Upper lobe of left lung (tissue), 6 donors: Measurements from ENCODE around the gene TNNI2. TPM values are rescaled to one million over a fixed set of nuclear protein-coding genes. Genes with fewer than 3 reads are reported as not detected.
A peak's percentile ranks its signal among the peaks of the same experiment; 100 is the strongest.

Experiments
- ATAC-seq, 2 donors: fragments of 200-7000 bp; cut with Tn5 transposase; one replicate each; pipeline ENCODE4 v1.9.1; 2022; ENCODE audit warnings: mild to moderate bottlenecking in 2 of 2, moderate library complexity in 2 of 2; ENCODE audit not compliant: low FRiP score in 2 of 2
- DNase-seq, 2 donors: peaks; one replicate each; pipeline ENCODE4 v3.0.0-alpha.2; 2019 to 2020
- H3K27ac ChIP-seq, 4 donors: fragments of 200-600 bp; sonication (generic); one replicate each; pipeline ENCODE4 v1.5.1; 2016 to 2019
- H3K27me3 ChIP-seq, 4 donors: fragments of 200-600 bp; sonication (generic); one replicate each; pipeline ENCODE4 v1.5.1; 2017 to 2019
- H3K36me3 ChIP-seq, 4 donors: fragments of 200-600 bp; sonication (generic); one replicate each; pipeline ENCODE4 v1.5.1; 2016 to 2019
- H3K4me1 ChIP-seq, 4 donors: fragments of 200-600 bp; sonication (generic); one replicate each; pipeline ENCODE4 v1.5.1; 2018 to 2019
- H3K4me3 ChIP-seq, 4 donors: fragments of 200-600 bp; sonication (generic); one replicate each; pipeline ENCODE4 v1.5.1; 2017 to 2019; ENCODE audit warnings: mild to moderate bottlenecking in 2 of 4, moderate library complexity in 1 of 4
- H3K9me3 ChIP-seq, 4 donors: fragments of 200-600 bp; sonication (generic); one replicate each; pipeline ENCODE4 v1.5.1; 2018 to 2019
- CTCF ChIP-seq, 6 experiments: fragments of 450-650 bp in 4 of 6; fragments of 200-600 bp in 2 of 6; sonication (generic) in 2 of 6; IDR thresholded peaks; one replicate each; pipeline ENCODE4 v1.5.1; 2016 to 2019; ENCODE audit warnings: antibody characterized with exemption in 6 of 6
- EP300 ChIP-seq, 4 donors: sonication (generic); formaldehyde crosslinking; IDR thresholded peaks; one replicate each; pipeline ENCODE4 v1.5.1; 2017; ENCODE audit warnings: antibody characterized with exemption in 4 of 4, control low read depth in 2 of 4
- POLR2A ChIP-seq, 4 donors: fragments of 450-650 bp; IDR thresholded peaks; one replicate each; pipeline ENCODE4 v1.5.1; 2016 to 2017; ENCODE audit warnings: antibody characterized with exemption in 4 of 4, mild to moderate bottlenecking in 2 of 4
- POLR2AphosphoS5 ChIP-seq, 2 donors: sonication (generic); formaldehyde crosslinking; IDR thresholded peaks; one replicate each; pipeline ENCODE4 v1.5.1; 2017; ENCODE audit warnings: antibody characterized with exemption in 2 of 2
- WGBS, 2 donors: methylation state at CpG; one replicate each; pipeline ENCODE4 v1.1.5; 2017 to 2018; 5-methylcytosine and 5-hydroxymethylcytosine counted together
- total RNA-seq, 6 donors: library from RNA; depleted of rRNA in 4 of 6; stranded (reverse); fragments of >200 nt in 4 of 6; gene quantifications; one replicate each; pipeline versions ENCODE4 v1.1.0 to v1.2.1, GENCODE V29; 2016 to 2021
- donor health status: DM: no; HTN: no; CAD: no; lungs with moderate emphysema.
- donor health status: DM: no; HTN: yes; CAD: no; lungs with severe emphysema.

Gene TNNI2
- total RNA-seq, result 10 to 100 TPM in 5 of 6 donors, 1 to 10 TPM in 1; 7.3 to 28.3 (median 16.7) TPM

- Histone ChIP-seq H3K27me3 (no peaks in the 10 kb centered on the region), H3K4me1 (peaks cover 5 to 33% (median 23%) of the 10 kb centered on the region in 4 donors), H3K9me3 (no peaks in the 10 kb centered on the region), H3K36me3 (no peaks in the 10 kb centered on the region), H3K27ac (peak within 1 kb of the TSS in 3 of 4 donors; percentile 64 to 89 (median 84)), H3K4me3 (no peak within 1 kb of the TSS)
- no peak for TF ChIP-seq POLR2A (IDR thresholded peaks at IDR 0.05)
- TF ChIP-seq EP300 (IDR thresholded peaks at IDR 0.05), result no peak
- TF ChIP-seq CTCF (IDR thresholded peaks at IDR 0.05), result no peak
- TF ChIP-seq POLR2AphosphoS5 (IDR thresholded peaks at IDR 0.05), result no peak
- peak in 1 of 2 donors; percentile 81 for DNase-seq
- ATAC-seq, result no peak
- 89 to 91% methylated on average over 17 to 28 of the region's 32 CpGs for WGBS, 2 donors
Measured at GRCh38 chr11:1838426-1839144, at the start of gene TNNI2. TSS of gene TNNI2 (plus strand) at chr11:1838981. CDS start at chr11:1839697, 716 bp downstream.

GRCh38 chr11:1791912-1792311, 46.9 kb upstream of the TNNI2 start:
- ATAC-seq (no peak), DNase-seq (no peak)
- 85 to 92% methylated on average over 6 of the region's 6 CpGs for WGBS, 2 donors

GRCh38 chr11:1792461-1792860, 46.3 kb upstream of the TNNI2 start:
- ATAC-seq (no peak), DNase-seq (no peak)
- Histone ChIP-seq H3K4me3 (no peak overlapping the region), H3K9me3 (no peaks in the 10 kb centered on the region), H3K36me3 (no peaks in the 10 kb centered on the region), H3K27me3 (no peaks in the 10 kb centered on the region), H3K4me1 (no peaks in the 10 kb centered on the region), H3K27ac (no peak overlapping the region)
- TF ChIP-seq EP300 (IDR thresholded peaks at IDR 0.05) (no peak), POLR2AphosphoS5 (IDR thresholded peaks at IDR 0.05) (no peak), CTCF (IDR thresholded peaks at IDR 0.05) (no peak), POLR2A (IDR thresholded peaks at IDR 0.05) (no peak)
- 56 to 72% methylated on average over 12 of the region's 12 CpGs for WGBS, 2 donors

More at GRCh38 chr11:1791912-1792311, 46.9 kb upstream of the TNNI2 start:
- no peaks in the 10 kb centered on the region for H3K27me3 ChIP-seq
- no peaks in the 10 kb centered on the region for H3K4me1 ChIP-seq
- H3K4me3 ChIP-seq, result no peak overlapping the region
- H3K9me3 ChIP-seq, result no peaks in the 10 kb centered on the region
- no peak overlapping the region for H3K27ac ChIP-seq
- H3K36me3 ChIP-seq, result no peaks in the 10 kb centered on the region
- TF ChIP-seq CTCF (IDR thresholded peaks at IDR 0.05) (no peak), POLR2AphosphoS5 (IDR thresholded peaks at IDR 0.05) (no peak), POLR2A (IDR thresholded peaks at IDR 0.05) (no peak), EP300 (IDR thresholded peaks at IDR 0.05) (no peak)

- DNase-seq (no peak), ATAC-seq (no peak)
- Histone ChIP-seq H3K36me3 (no peaks in the 10 kb centered on the region), H3K27me3 (no peaks in the 10 kb centered on the region), H3K4me3 (no peak overlapping the region), H3K27ac (no peak overlapping the region), H3K9me3 (no peaks in the 10 kb centered on the region), H3K4me1 (no peaks in the 10 kb centered on the region)
- 37 to 51% methylated on average over 3 of the region's 3 CpGs for WGBS, 2 donors
- TF ChIP-seq POLR2AphosphoS5 (IDR thresholded peaks at IDR 0.05) (no peak), POLR2A (IDR thresholded peaks at IDR 0.05) (no peak), CTCF (IDR thresholded peaks at IDR 0.05) (no peak)
Measured at GRCh38 chr11:1793081-1793480, 45.7 kb upstream of the TNNI2 start.
